Neuronal stem cell (in vitro differentiated cells): ENCODE data around the gene TEX19.

Experiments
- DNase-seq: peaks from one replicate; pipeline ENCODE4 v3.0.0-alpha.2; 2013; ENCODE audit warnings: low spot score
- H2AFZ ChIP-seq: one replicate; pipeline ENCODE4 v1.6.1; 2013; ENCODE audit warnings: mild to moderate bottlenecking, low read length, inconsistent platforms
- H2AK5ac ChIP-seq: 2 replicates; pipeline ENCODE4 v1.6.1; 2013; ENCODE audit warnings: low read depth, mild to moderate bottlenecking, inconsistent platforms, low read length, moderate library complexity, mixed read lengths
- H2BK120ac ChIP-seq: 2 replicates; pipeline ENCODE4 v1.6.1; 2013; ENCODE audit warnings: low read depth, mild to moderate bottlenecking, inconsistent platforms, low read length, moderate library complexity, mixed read lengths
- H2BK12ac ChIP-seq: one replicate; pipeline ENCODE4 v1.6.1; 2013; ENCODE audit warnings: low read length, inconsistent platforms
- H2BK15ac ChIP-seq: 2 replicates; pipeline ENCODE4 v1.6.1; 2013; ENCODE audit warnings: mild to moderate bottlenecking, low read length, inconsistent platforms, mixed read lengths
- H2BK5ac ChIP-seq: one replicate; pipeline ENCODE4 v1.6.1; 2013; ENCODE audit warnings: inconsistent platforms, mild to moderate bottlenecking, low read length, moderate library complexity
- H3K14ac ChIP-seq: one replicate; pipeline ENCODE4 v1.6.1; 2013; ENCODE audit warnings: low read length, inconsistent platforms
- H3K18ac ChIP-seq: 2 replicates; pipeline ENCODE4 v1.6.1; 2013; ENCODE audit warnings: low read length, inconsistent platforms
- H3K23ac ChIP-seq: 2 replicates; pipeline ENCODE4 v1.6.1; 2013; ENCODE audit warnings: low read depth, mild to moderate bottlenecking, mixed read lengths, low read length, inconsistent platforms; ENCODE audit not compliant: poor library complexity
- H3K27ac ChIP-seq: replicated peaks from 3 replicates; pipeline ENCODE4 v1.5.1; 2013; ENCODE audit warnings: low read length, inconsistent platforms
- H3K27me3 ChIP-seq, 3 experiments: 2 replicates each; pipeline ENCODE4 v1.6.1; 2013; ENCODE audit warnings: low read length in 3 of 3, mild to moderate bottlenecking in 2 of 3, inconsistent platforms in 1 of 3, low read depth in 1 of 3, mixed read lengths in 1 of 3, moderate library complexity in 1 of 3; ENCODE audit not compliant: control insufficient read depth in 3 of 3, insufficient read depth in 3 of 3
- H3K36me3 ChIP-seq, 2 donors: replicated peaks in 1 of 2; 2 replicates each; pipeline ENCODE4 v1.6.1; 2013; ENCODE audit warnings: low read length in 2 of 2; ENCODE audit not compliant: control insufficient read depth in 2 of 2, insufficient read depth in 2 of 2
- H3K4ac ChIP-seq: 2 replicates; pipeline ENCODE4 v1.6.1; 2013; ENCODE audit warnings: inconsistent platforms, mild to moderate bottlenecking, low read length, moderate library complexity
- H3K4me1 ChIP-seq, 2 donors: 1 replicate in 1 of 2; 2 replicates in 1 of 2; pipeline ENCODE4 v1.6.1; 2013; ENCODE audit warnings: low read length in 2 of 2, low read depth in 1 of 2; ENCODE audit not compliant: control insufficient read depth in 2 of 2, insufficient read depth in 1 of 2
- H3K4me2 ChIP-seq: one replicate; pipeline ENCODE4 v1.6.1; 2013; ENCODE audit warnings: mild to moderate bottlenecking, low read length, inconsistent platforms; ENCODE audit not compliant: insufficient read depth, poor library complexity, severe bottlenecking
- H3K4me3 ChIP-seq, 2 donors: 2 replicates each; pipeline ENCODE4 v1.5.1; 2013; ENCODE audit warnings: low read length in 2 of 2, mild to moderate bottlenecking in 2 of 2, inconsistent platforms in 1 of 2, moderate library complexity in 1 of 2
- H3K79me1 ChIP-seq: one replicate; pipeline ENCODE4 v1.6.1; 2013; ENCODE audit warnings: low read depth, mild to moderate bottlenecking, inconsistent platforms, low read length, moderate library complexity
- H3K9ac ChIP-seq: one replicate; pipeline ENCODE4 v1.6.1; 2013; ENCODE audit warnings: mild to moderate bottlenecking, low read depth, low read length, inconsistent platforms; ENCODE audit not compliant: poor library complexity
- H3K9me3 ChIP-seq, 2 donors: replicated peaks in 1 of 2; 2 replicates each; pipeline versions ENCODE3 to v1.6.1; 2013; ENCODE audit warnings: low read length in 2 of 2, mild to moderate bottlenecking in 2 of 2, inconsistent platforms in 1 of 2, low read depth in 1 of 2, mixed read lengths in 1 of 2, moderate library complexity in 1 of 2; ENCODE audit not compliant: control insufficient read depth in 2 of 2, insufficient read depth in 1 of 2
- H4K8ac ChIP-seq: one replicate; pipeline ENCODE4 v1.6.1; 2013; ENCODE audit warnings: low read depth, mild to moderate bottlenecking, inconsistent platforms, low read length, moderate library complexity
- H4K91ac ChIP-seq: one replicate; pipeline ENCODE4 v1.6.1; 2013; ENCODE audit warnings: low read length, low read depth, mild to moderate bottlenecking, inconsistent platforms; ENCODE audit not compliant: poor library complexity
- WGBS, 2 donors: extraction: QIAGEN DNeasy Blood & Tissue Kit; methylation state at CpG; one replicate each; pipeline ENCODE4 v1.1.7; 2013; ENCODE audit warnings: missing lambda C conversion rate in 2 of 2, mixed read lengths in 1 of 2; ENCODE audit not compliant: insufficient read length in 2 of 2, insufficient replicate concordance in 1 of 2; ENCODE audit errors: extremely low coverage in 2 of 2; 5-methylcytosine and 5-hydroxymethylcytosine counted together

The TEX19 gene

GRCh38 chr17:82399601-82400101, 40.6 kb downstream of the TEX19 start:
- no peak overlapping the region for H3K18ac ChIP-seq
- no peak overlapping the region for H3K4ac ChIP-seq
- no peak overlapping the region for H3K27ac ChIP-seq
- H2BK120ac ChIP-seq, result no peak overlapping the region
- H2BK15ac ChIP-seq, result no peak overlapping the region
- peak overlapping the region; percentile 3 for H3K9ac ChIP-seq
- H2AK5ac ChIP-seq, result no peak overlapping the region
- DNase-seq, result no peak
- peak overlapping the region; percentile 48 for H4K8ac ChIP-seq
- peak overlapping the region; percentile 6 for H3K14ac ChIP-seq
- peaks cover 10% of the 10 kb centered on the region for H3K79me1 ChIP-seq
- H3K9me3 ChIP-seq, result no peaks in the 10 kb centered on the region
- H2AFZ ChIP-seq, result no peak overlapping the region
- H2BK12ac ChIP-seq, result no peak overlapping the region
- WGBS, 2 donors, result no CpG with 5 or more reads among the region's 18 CpGs
- no peak overlapping the region for H2BK5ac ChIP-seq
- peaks cover 14 to 48% of the 10 kb centered on the region in 2 donors for H3K36me3 ChIP-seq
- H3K4me2 ChIP-seq, result no peak overlapping the region
- no peak overlapping the region for H3K4me3 ChIP-seq
- H3K4me1 ChIP-seq, result no peaks in the 10 kb centered on the region
- H4K91ac ChIP-seq, result no peak overlapping the region
- H3K23ac ChIP-seq, result peak overlapping the region; percentile 31
- no peaks in the 10 kb centered on the region for H3K27me3 ChIP-seq

- Histone ChIP-seq H3K27me3 (no peaks in the 10 kb centered on the region), H2AFZ (no peak overlapping the region), H3K4me1 (no peaks in the 10 kb centered on the region), H2BK5ac (no peak overlapping the region), H2AK5ac (no peak overlapping the region), H3K36me3 (peaks cover 14 to 51% of the 10 kb centered on the region in 2 donors), H3K9me3 (no peaks in the 10 kb centered on the region), H3K18ac (no peak overlapping the region), H3K27ac (no peak overlapping the region), H3K9ac (no peak overlapping the region), H3K4me3 (no peak overlapping the region), H2BK12ac (no peak overlapping the region), H3K14ac (no peak overlapping the region), H2BK15ac (no peak overlapping the region), H3K4ac (no peak overlapping the region), H3K4me2 (no peak overlapping the region), H4K91ac (no peak overlapping the region), H3K79me1 (peaks cover 10% of the 10 kb centered on the region), H4K8ac (no peak overlapping the region), H2BK120ac (no peak overlapping the region), H3K23ac (peak overlapping the region; percentile 31)
- WGBS, 2 donors, result no CpG with 5 or more reads among the region's 7 CpGs
- no peak for DNase-seq
Observed at GRCh38 chr17:82400206-82400605, 41.2 kb downstream of the TEX19 start.

GRCh38 chr17:82400830-82401229, 41.8 kb downstream of the TEX19 start:
- H2BK12ac ChIP-seq, result no peak overlapping the region
- no peaks in the 10 kb centered on the region for H3K27me3 ChIP-seq
- no peaks in the 10 kb centered on the region for H3K9me3 ChIP-seq
- H2BK15ac ChIP-seq, result no peak overlapping the region
- H3K79me1 ChIP-seq, result peaks cover 10% of the 10 kb centered on the region
- no CpG with 5 or more reads among the region's 19 CpGs for WGBS, 2 donors
- no peak for DNase-seq
- H3K4me3 ChIP-seq, result no peak overlapping the region
- H3K9ac ChIP-seq, result no peak overlapping the region
- H2AFZ ChIP-seq, result no peak overlapping the region
- H4K8ac ChIP-seq, result no peak overlapping the region
- H3K18ac ChIP-seq, result no peak overlapping the region
- no peak overlapping the region for H3K27ac ChIP-seq
- no peaks in the 10 kb centered on the region for H3K4me1 ChIP-seq
- H3K14ac ChIP-seq, result no peak overlapping the region
- H4K91ac ChIP-seq, result no peak overlapping the region
- no peak overlapping the region for H3K4ac ChIP-seq
- no peak overlapping the region for H2AK5ac ChIP-seq
- H3K36me3 ChIP-seq, result peaks cover 14 to 53% of the 10 kb centered on the region in 2 donors
- H3K4me2 ChIP-seq, result no peak overlapping the region
- H2BK5ac ChIP-seq, result no peak overlapping the region
- H3K23ac ChIP-seq, result no peak overlapping the region
- no peak overlapping the region for H2BK120ac ChIP-seq

GRCh38 chr17:82402865-82403264, 43.8 kb downstream of the TEX19 start:
- no peak overlapping the region for H3K14ac ChIP-seq
- H3K4me2 ChIP-seq, result no peak overlapping the region
- no peak overlapping the region for H2BK120ac ChIP-seq
- no peak overlapping the region for H3K18ac ChIP-seq
- peaks cover 18 to 55% of the 10 kb centered on the region in 2 donors for H3K36me3 ChIP-seq
- no peak for DNase-seq
- no peak overlapping the region for H4K8ac ChIP-seq
- H2BK5ac ChIP-seq, result no peak overlapping the region
- no peaks in the 10 kb centered on the region for H3K9me3 ChIP-seq
- no peak overlapping the region for H3K4ac ChIP-seq
- no peak overlapping the region for H2BK15ac ChIP-seq
- H3K27ac ChIP-seq, result no peak overlapping the region
- H3K27me3 ChIP-seq, result no peaks in the 10 kb centered on the region
- no peak overlapping the region for H3K9ac ChIP-seq
- H3K4me1 ChIP-seq, result no peaks in the 10 kb centered on the region
- no peak overlapping the region for H2AK5ac ChIP-seq
- H3K4me3 ChIP-seq, result no peak overlapping the region
- no CpG with 5 or more reads among the region's 7 CpGs for WGBS, 2 donors
- H4K91ac ChIP-seq, result no peak overlapping the region
- H3K79me1 ChIP-seq, result peaks cover 11% of the 10 kb centered on the region
- no peak overlapping the region for H3K23ac ChIP-seq
- H2BK12ac ChIP-seq, result no peak overlapping the region
- no peak overlapping the region for H2AFZ ChIP-seq
